Activated gamma-delta T cell treated with Interleukin-2 at 50 U/mL for 16 hours (primary cell): ENCODE results near the gene POLR2F.
"Not testable (repeated sequence)": the region's sequence is repeated elsewhere in the genome, so short reads cannot be mapped to it uniquely, and the experiment has no call there.

ENCODE experiments used
- DNase-seq: peaks from one replicate; pipeline ENCODE4 v3.0.0-alpha.2; 2020

POLR2F gene

GRCh38 chr22:37925767-37926166, 27.7 kb upstream of the POLR2F start:
- DNase-seq, result no peak

GRCh38 chr22:37926358-37926757, 27.1 kb upstream of the POLR2F start:
- no peak for DNase-seq

- DNase-seq, result no peak
Measured at GRCh38 chr22:37926771-37927636, 26.5 kb upstream of the POLR2F start.

- DNase-seq, result no peak
Measured at GRCh38 chr22:37927637-37927936, 25.9 kb upstream of the POLR2F start.

- DNase-seq, result no peak
Measured at GRCh38 chr22:37929390-37929789, 24.1 kb upstream of the POLR2F start.

- no peak for DNase-seq
Measured at GRCh38 chr22:37930270-37930951, 23.1 kb upstream of the POLR2F start.

GRCh38 chr22:37930952-37931440, 22.5 kb upstream of the POLR2F start:
- DNase-seq, result no peak

GRCh38 chr22:37931893-37932389, 21.6 kb upstream of the POLR2F start:
- DNase-seq, result no peak

- DNase-seq, result no peak
Measured at GRCh38 chr22:37932401-37932800, 21.1 kb upstream of the POLR2F start.

- no peak for DNase-seq
Measured at GRCh38 chr22:37932821-37933578, 20.5 kb upstream of the POLR2F start.

- DNase-seq, result peak; percentile 74
Measured at GRCh38 chr22:37933711-37934376, 19.7 kb upstream of the POLR2F start.

GRCh38 chr22:37940698-37941376, 12.7 kb upstream of the POLR2F start:
- no peak for DNase-seq

GRCh38 chr22:37942133-37942532, 11.4 kb upstream of the POLR2F start:
- DNase-seq, result no peak

GRCh38 chr22:37943136-37943824, 10.2 kb upstream of the POLR2F start:
- no peak for DNase-seq

GRCh38 chr22:37943825-37944198, 9.7 kb upstream of the POLR2F start:
- DNase-seq, result no peak

GRCh38 chr22:37944423-37944822, 9.1 kb upstream of the POLR2F start:
- not testable (repeated sequence) for DNase-seq

- not testable (repeated sequence) for DNase-seq
Measured at GRCh38 chr22:37947142-37947795, 6.2 kb upstream of the POLR2F start.

GRCh38 chr22:37951305-37951704, 2.2 kb upstream of the POLR2F start:
- DNase-seq, result no peak

- DNase-seq, result not testable (repeated sequence)
Measured at GRCh38 chr22:37952629-37953028, 870 bp upstream of the POLR2F start.

GRCh38 chr22:37953062-37953436, 450 bp upstream of the POLR2F start:
- DNase-seq, result peak; percentile 8

- DNase-seq, result no peak
Measured at GRCh38 chr22:37954686-37955085, 1.2 kb downstream of the POLR2F start.
